ENCODE results near the gene INPP5A. TPM values are rescaled to one million over a fixed set of nuclear protein-coding genes. Genes with fewer than 3 reads are reported as not detected.

Gene INPP5A
- total RNA-seq, 1 experiment from 2014 or later: 44.5 TPM

DNA sequence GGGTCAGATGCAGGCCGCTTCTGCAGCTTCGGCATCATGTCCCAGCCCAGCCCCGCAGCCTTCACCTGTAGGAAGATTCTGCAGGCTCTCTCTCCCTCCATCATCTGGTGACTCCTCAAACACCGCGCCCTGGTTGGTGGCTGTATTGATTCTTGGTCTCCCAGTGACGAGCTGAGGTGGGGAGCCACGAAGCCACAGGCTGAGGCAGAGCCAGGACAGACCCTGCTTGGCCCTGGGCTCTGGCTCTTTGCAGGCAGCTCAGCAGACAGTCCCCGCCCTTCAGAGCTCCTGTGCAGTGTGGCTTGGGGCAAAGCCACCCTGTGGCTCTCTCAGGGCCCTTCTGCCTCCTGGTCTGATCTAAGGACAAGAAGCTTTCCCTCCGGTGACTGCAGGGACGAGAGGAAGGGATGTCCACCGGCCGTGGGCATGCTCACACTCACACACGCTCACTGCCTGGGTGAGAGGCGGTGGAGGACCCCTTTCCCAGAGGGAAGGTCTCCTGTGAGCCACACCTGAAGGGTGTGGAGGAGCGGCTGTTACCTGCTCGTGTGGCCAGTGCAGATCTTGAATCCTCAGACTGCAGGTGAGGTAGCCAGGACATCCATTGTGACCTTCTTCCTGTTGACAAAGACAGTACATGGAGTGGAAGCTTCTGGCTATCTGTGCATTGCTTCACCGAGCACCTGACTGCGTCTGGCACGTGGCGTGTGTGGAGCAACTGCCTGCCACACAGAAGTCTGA is 79.6 kb downstream of the INPP5A start:
- Mint-ChIP-seq H3K4me3 (ENCODE audit: unreplicated experiment) (no peak overlapping the region), H3K36me3 (ENCODE audit: insufficient read depth, unreplicated experiment) (peaks cover 9% of the 10 kb centered on the region), H3K27ac (ENCODE audit: unreplicated experiment) (no peak overlapping the region), H3K27me3 (ENCODE audit: insufficient read depth, unreplicated experiment) (no peaks in the 10 kb centered on the region), H3K9me3 (ENCODE audit: unreplicated experiment) (peaks cover 13% of the 10 kb centered on the region), H3K4me1 (ENCODE audit: low read depth, unreplicated experiment) (no peaks in the 10 kb centered on the region)
- CTCF ChIA-PET: no interaction called here
- Histone ChIP-seq H3K4me3 (ENCODE audit: low read depth, low read length) (no peak overlapping the region), H3K27me3 (replicated peaks; ENCODE audit: control insufficient read depth, insufficient read depth, low read length) (no peaks in the 10 kb centered on the region), H3K9me3 (peaks cover 14% of the 10 kb centered on the region), H3K36me3 (ENCODE audit: control insufficient read depth, insufficient read depth, low read length) (no peaks in the 10 kb centered on the region), H3K4me1 (no peaks in the 10 kb centered on the region)
- no TSS peak for BruUV-seq (replicated peaks)
- DNase-seq: no peak
- intact Hi-C loops (cut with micrococcal nuclease; ENCODE audit: unreplicated experiment): no loop called here
- no peak for TF ChIP-seq CTCF (IDR thresholded peaks at IDR 0.05; ENCODE audit: insufficient read depth in 1 of 2, low read depth in 1 of 2, low read length in 1 of 2, severe bottlenecking in 1 of 2, unreplicated experiment in 1 of 2)
- POLR2A ChIA-PET: no interaction called here

- H3K36me3 ChIP-seq (ENCODE audit: control insufficient read depth, insufficient read depth, low read length): no peaks in the 10 kb centered on the region
- BruUV-seq (replicated peaks): no TSS peak
- H3K36me3 Mint-ChIP-seq (ENCODE audit: insufficient read depth, unreplicated experiment): peaks cover 9% of the 10 kb centered on the region
Measured at GRCh38 chr10:132617737-132618052, 80.1 kb downstream of the INPP5A start.

GRCh38 chr10:132618158-132618919 is 80.8 kb downstream of the INPP5A start:
- BruUV-seq (replicated peaks): no TSS peak
- no peaks in the 10 kb centered on the region for H3K36me3 ChIP-seq (ENCODE audit: control insufficient read depth, insufficient read depth, low read length)
- H3K9me3 ChIP-seq: peaks cover 14% of the 10 kb centered on the region
- Mint-ChIP-seq H3K27ac (ENCODE audit: unreplicated experiment) (no peak overlapping the region), H3K4me1 (ENCODE audit: low read depth, unreplicated experiment) (no peaks in the 10 kb centered on the region), H3K4me3 (ENCODE audit: unreplicated experiment) (no peak overlapping the region), H3K36me3 (ENCODE audit: insufficient read depth, unreplicated experiment) (peaks cover 9% of the 10 kb centered on the region), H3K9me3 (ENCODE audit: unreplicated experiment) (peaks cover 13% of the 10 kb centered on the region), H3K27me3 (ENCODE audit: insufficient read depth, unreplicated experiment) (no peaks in the 10 kb centered on the region)
- no peaks in the 10 kb centered on the region for H3K4me1 ChIP-seq
- POLR2A ChIA-PET: no interaction called here
- CTCF ChIA-PET: no interaction called here
- H3K27me3 ChIP-seq (replicated peaks; ENCODE audit: control insufficient read depth, insufficient read depth, low read length): no peaks in the 10 kb centered on the region
- no peak for TF ChIP-seq CTCF (IDR thresholded peaks at IDR 0.05; ENCODE audit: insufficient read depth in 1 of 2, low read depth in 1 of 2, low read length in 1 of 2, severe bottlenecking in 1 of 2, unreplicated experiment in 1 of 2)
- no peak for DNase-seq
- no peak overlapping the region for H3K4me3 ChIP-seq (ENCODE audit: low read depth, low read length)
- intact Hi-C loops (cut with micrococcal nuclease; ENCODE audit: unreplicated experiment): no loop called here

More at GRCh38 chr10:132617737-132618052, 80.1 kb downstream of the INPP5A start:
- CTCF ChIA-PET: no interaction called here
- no peak for TF ChIP-seq CTCF (IDR thresholded peaks at IDR 0.05; ENCODE audit: insufficient read depth in 1 of 2, low read depth in 1 of 2, low read length in 1 of 2, severe bottlenecking in 1 of 2, unreplicated experiment in 1 of 2)
- H3K27me3 ChIP-seq (replicated peaks; ENCODE audit: control insufficient read depth, insufficient read depth, low read length): no peaks in the 10 kb centered on the region
- Mint-ChIP-seq H3K9me3 (ENCODE audit: unreplicated experiment) (peaks cover 13% of the 10 kb centered on the region), H3K4me1 (ENCODE audit: low read depth, unreplicated experiment) (no peaks in the 10 kb centered on the region), H3K27me3 (ENCODE audit: insufficient read depth, unreplicated experiment) (no peaks in the 10 kb centered on the region), H3K4me3 (ENCODE audit: unreplicated experiment) (no peak overlapping the region), H3K27ac (ENCODE audit: unreplicated experiment) (no peak overlapping the region)
- intact Hi-C loops (cut with micrococcal nuclease; ENCODE audit: unreplicated experiment): no loop called here
- POLR2A ChIA-PET: no interaction called here
- no peak overlapping the region for H3K4me3 ChIP-seq (ENCODE audit: low read depth, low read length)
- peaks cover 14% of the 10 kb centered on the region for H3K9me3 ChIP-seq
- no peak for DNase-seq
- H3K4me1 ChIP-seq: no peaks in the 10 kb centered on the region
